HG02588 (cell line): ENCODE data around the gene PTS.

Experiments
- ATAC-seq: cut with Tn5 transposase; IDR thresholded peaks from one replicate; pipeline ENCODE4 v1.9.1; 2021; ENCODE audit warnings: mild to moderate bottlenecking, moderate library complexity; ENCODE audit not compliant: unreplicated experiment

PTS gene

GRCh38 chr11:112221274-112221835 is 4.9 kb upstream of the PTS start:
- ATAC-seq = no peak

GRCh38 chr11:112222303-112222702 is 3.9 kb upstream of the PTS start:
- ATAC-seq = no peak

- no peak for ATAC-seq
These were observed 3.1 kb upstream of the PTS start for GRCh38 chr11:112223121-112223520.

GRCh38 chr11:112223754-112224532 is 2.3 kb upstream of the PTS start:
- no peak for ATAC-seq

GRCh38 chr11:112225753-112226061 is 521 bp upstream of the PTS start:
- no peak for ATAC-seq

GRCh38 chr11:112226831-112227401 is 688 bp downstream of the PTS start:
- ATAC-seq = peak; percentile 43

- ATAC-seq = no peak
These were observed 1.2 kb downstream of the PTS start for GRCh38 chr11:112227471-112227870.

GRCh38 chr11:112228706-112229105 is 2.5 kb downstream of the PTS start:
- ATAC-seq = no peak

- no peak for ATAC-seq
These were observed 2.9 kb downstream of the PTS start for GRCh38 chr11:112229159-112229558.

GRCh38 chr11:112229746-112230433 is 3.7 kb downstream of the PTS start:
- ATAC-seq = no peak

GRCh38 chr11:112231952-112232351 is 5.7 kb downstream of the PTS start:
- no peak for ATAC-seq

GRCh38 chr11:112235750-112236390 is 9.6 kb downstream of the PTS start:
- ATAC-seq = no peak

- ATAC-seq = no peak
These were observed 11.2 kb downstream of the PTS start for GRCh38 chr11:112237451-112237850.

GRCh38 chr11:112238041-112238440 is 11.8 kb downstream of the PTS start:
- no peak for ATAC-seq

- ATAC-seq = no peak
These were observed 15.3 kb downstream of the PTS start for GRCh38 chr11:112241486-112241885.

GRCh38 chr11:112247201-112247600 is 21.0 kb downstream of the PTS start:
- ATAC-seq = no peak

- ATAC-seq = no peak
These were observed 22.0 kb downstream of the PTS start for GRCh38 chr11:112248201-112248600.

GRCh38 chr11:112249871-112250610 is 23.8 kb downstream of the PTS start:
- no peak for ATAC-seq

GRCh38 chr11:112253605-112254242 is 27.5 kb downstream of the PTS start:
- ATAC-seq = no peak

GRCh38 chr11:112255067-112255720 is 29.0 kb downstream of the PTS start:
- ATAC-seq = no peak
